Measurements from ENCODE around the gene WDCP.

The WDCP gene

GRCh38 chr2:23993736-23994269, 53.4 kb downstream of the WDCP start:
- DNase-seq (ENCODE audit: low read depth), result no peak

- no peak for DNase-seq (ENCODE audit: low read depth)
Observed at GRCh38 chr2:23992931-23993330, 54.3 kb downstream of the WDCP start.

- DNase-seq (ENCODE audit: low read depth), result no peak
Observed at GRCh38 chr2:23988371-23988770, 58.8 kb downstream of the WDCP start.

All from stimulated activated CD8-positive, alpha-beta memory T cell treated with anti-CD3 and anti-CD28 coated beads, Interleukin-12 subunit alpha, Interleukin-12 subunit beta, amount 100 ng/mL, for 1 hour (primary cell).